HG03196 (cell line): ENCODE data around the gene CD3E.
"Not testable (repeated sequence)": the region's sequence is repeated elsewhere in the genome, so short reads cannot be mapped to it uniquely, and the experiment has no call there.

ENCODE experiments used
- ATAC-seq: cut with Tn5 transposase; IDR thresholded peaks from one replicate; pipeline ENCODE4 v1.9.1; 2021; ENCODE audit not compliant: unreplicated experiment

CD3E gene

GRCh38 chr11:118289401-118289800 is 15.1 kb upstream of the CD3E start:
- ATAC-seq, result no peak

GRCh38 chr11:118290923-118291322 is 13.6 kb upstream of the CD3E start:
- no peak for ATAC-seq

GRCh38 chr11:118291477-118292135 is 12.9 kb upstream of the CD3E start:
- ATAC-seq, result no peak

- no peak for ATAC-seq
Observed at GRCh38 chr11:118294053-118294452, 10.5 kb upstream of the CD3E start.

GRCh38 chr11:118295199-118295598 is 9.3 kb upstream of the CD3E start:
- no peak for ATAC-seq

- no peak for ATAC-seq
Observed at GRCh38 chr11:118295815-118296454, 8.6 kb upstream of the CD3E start.

- ATAC-seq, result no peak
Observed at GRCh38 chr11:118301600-118302195, 2.8 kb upstream of the CD3E start.

GRCh38 chr11:118304227-118304567 is 333 bp upstream of the CD3E start:
- ATAC-seq, result no peak

GRCh38 chr11:118305726-118306125 is 1.2 kb downstream of the CD3E start:
- no peak for ATAC-seq

GRCh38 chr11:118306556-118306955 is 2.0 kb downstream of the CD3E start:
- no peak for ATAC-seq

GRCh38 chr11:118308995-118309528 is 4.5 kb downstream of the CD3E start:
- ATAC-seq, result not testable (repeated sequence)

GRCh38 chr11:118310271-118310670 is 5.7 kb downstream of the CD3E start:
- ATAC-seq, result no peak

- ATAC-seq, result no peak
Observed at GRCh38 chr11:118310781-118311485, 6.4 kb downstream of the CD3E start.

- no peak for ATAC-seq
Observed at GRCh38 chr11:118311518-118311917, 7.0 kb downstream of the CD3E start.

GRCh38 chr11:118312328-118312727 is 7.8 kb downstream of the CD3E start:
- ATAC-seq, result no peak

GRCh38 chr11:118313242-118313641 is 8.7 kb downstream of the CD3E start:
- ATAC-seq, result no peak

- no peak for ATAC-seq
Observed at GRCh38 chr11:118314988-118315411, 10.5 kb downstream of the CD3E start.

- ATAC-seq, result no peak
Observed at GRCh38 chr11:118318124-118318523, 13.6 kb downstream of the CD3E start.

- no peak for ATAC-seq
Observed at GRCh38 chr11:118318581-118319336, 14.2 kb downstream of the CD3E start.

GRCh38 chr11:118319337-118319707 is 14.8 kb downstream of the CD3E start:
- no peak for ATAC-seq

GRCh38 chr11:118320515-118320914 is 16.0 kb downstream of the CD3E start:
- no peak for ATAC-seq
